Fibroblast of peridontal ligament (primary cell): ENCODE data around the gene ACVR2B.

Experiments used
- DNase-seq: peaks from one replicate; pipeline ENCODE4 v3.0.0-alpha.2; 2010; ENCODE audit errors: extremely low read depth

The ACVR2B gene

DNA sequence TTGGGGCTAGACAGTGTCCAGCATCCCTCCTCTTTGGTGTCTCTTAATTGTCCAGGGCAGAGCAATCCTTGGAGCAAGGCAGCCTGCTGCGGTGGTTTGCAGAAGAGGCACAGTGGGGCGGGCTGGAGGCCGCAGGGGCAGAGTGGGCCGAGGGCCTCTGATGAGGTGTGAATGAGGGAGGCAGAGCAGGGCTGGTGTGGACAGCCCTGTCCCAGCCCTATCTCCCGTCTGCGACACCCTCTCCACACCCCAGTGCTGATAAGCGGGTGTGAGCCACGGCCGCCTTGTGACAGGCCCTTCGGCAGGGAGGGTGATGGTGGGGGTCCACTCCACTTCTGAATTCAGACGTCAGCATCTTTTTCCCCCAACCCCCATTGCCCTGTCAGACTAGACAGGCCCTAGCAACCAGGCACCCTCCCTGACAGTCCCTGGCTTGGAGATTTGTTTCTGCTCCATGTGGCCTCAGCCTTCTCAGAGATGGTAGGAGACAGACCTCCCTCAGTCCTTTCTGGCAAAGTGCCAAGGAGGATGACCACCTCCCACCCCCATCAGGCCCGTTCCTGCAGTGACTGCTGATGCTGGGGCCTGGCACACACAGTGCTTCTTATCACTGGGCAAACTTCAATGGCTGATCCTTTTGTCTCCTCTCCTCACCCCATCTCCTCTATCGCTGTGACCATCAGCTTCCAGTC lies 79.7 kb downstream of the ACVR2B start:
- no peak for DNase-seq

- DNase-seq = no peak
Measured at GRCh38 chr3:38534180-38534579, 80.5 kb downstream of the ACVR2B start.

DNA sequence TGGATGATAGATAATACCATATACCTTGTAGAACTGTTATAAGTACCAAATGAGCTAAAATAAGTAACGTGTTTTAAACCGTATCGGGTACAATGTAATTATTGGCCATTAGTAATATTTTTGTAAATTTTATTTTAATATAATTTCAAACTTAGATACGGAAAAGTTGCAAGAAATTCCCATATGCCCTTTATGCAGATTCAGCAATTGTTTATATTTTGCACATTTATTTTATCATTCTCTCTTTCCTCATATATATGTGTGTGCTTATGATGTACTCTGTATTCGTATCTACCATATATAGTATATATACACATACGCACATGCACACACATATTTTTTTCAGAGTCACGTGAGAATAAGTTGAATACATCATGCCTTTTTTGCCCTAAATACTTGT lies 80.9 kb downstream of the ACVR2B start:
- DNase-seq = no peak

DNA sequence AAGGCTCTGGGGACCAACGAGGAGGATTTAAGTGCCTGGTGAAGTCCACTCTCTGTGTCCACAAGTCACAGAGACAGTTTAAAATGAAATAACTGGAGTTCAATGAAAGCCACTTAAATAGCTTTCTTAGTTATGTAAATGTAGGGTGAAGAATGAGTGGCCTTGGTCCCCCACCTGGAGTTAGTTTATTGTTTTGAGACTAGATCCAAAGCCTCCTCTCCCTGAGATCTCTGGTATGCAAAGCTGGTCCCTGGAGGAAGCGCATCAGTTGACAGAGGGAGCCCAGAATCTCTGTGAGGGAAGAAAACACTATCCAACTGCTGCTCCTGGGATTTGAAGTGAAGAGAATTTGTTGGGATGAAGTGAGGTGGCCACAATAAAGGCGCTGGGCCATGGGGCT lies 83.0 kb downstream of the ACVR2B start:
- DNase-seq = no peak

GRCh38 chr3:38538773-38539353 lies 85.2 kb downstream of the ACVR2B start:
- no peak for DNase-seq

GRCh38 chr3:38541806-38542205 lies 88.1 kb downstream of the ACVR2B start:
- DNase-seq = no peak
